Naive thymus-derived CD4-positive, alpha-beta T cell (primary cell): Measurements from ENCODE around the gene ALDH4A1. TPM values are rescaled to one million over a fixed set of nuclear protein-coding genes. Genes with fewer than 3 reads are reported as not detected.
A peak's percentile ranks its signal among the peaks of the same experiment; 100 is the strongest.

Experiments
- ATAC-seq: fragments of 150-1000 bp; cut with Tn5 transposase; 2 replicates; pipeline ENCODE4 v1.10.0; 2021; ENCODE audit warnings: mild to moderate bottlenecking, moderate library complexity
- CTCF ChIA-PET: fragments of 350-600 bp; sonication (Branson Sonifier 250); formaldehyde crosslinking; loops from one replicate; lab custom pipeline; 2021; ENCODE audit warnings: antibody characterized with exemption; lab: Charles Lee
- POLR2A ChIA-PET: fragments of 350-600 bp; sonication (Branson Sonifier 250); formaldehyde crosslinking; loops from one replicate; lab custom pipeline; 2021; ENCODE audit warnings: antibody characterized with exemption, inconsistent platforms; lab: Charles Lee
- DNase-seq, 9 donors: peaks; one replicate each; pipeline versions ENCODE4 v3.0.0 to v3.0.0-alpha.2; 2020 to 2022; ENCODE audit warnings: mixed read lengths in 1 of 9
- H3K27ac ChIP-seq: one replicate; pipeline ENCODE4 v1.7.0; 2013; ENCODE audit warnings: mild to moderate bottlenecking, low read depth, low read length, moderate library complexity
- H3K27me3 ChIP-seq, 2 donors: one replicate each; pipeline ENCODE4 v1.7.0; 2013; ENCODE audit warnings: low read length in 2 of 2, mild to moderate bottlenecking in 2 of 2, moderate library complexity in 2 of 2; ENCODE audit not compliant: control insufficient read depth in 2 of 2, insufficient read depth in 2 of 2
- H3K36me3 ChIP-seq, 3 experiments: 1 replicate in 2 of 3; 2 replicates in 1 of 3; pipeline ENCODE4 v1.7.0; 2013; ENCODE audit warnings: low read length in 3 of 3, mild to moderate bottlenecking in 3 of 3, moderate library complexity in 1 of 3; ENCODE audit not compliant: insufficient read depth in 3 of 3, control insufficient read depth in 2 of 3
- H3K4me1 ChIP-seq, 2 donors: one replicate each; pipeline ENCODE4 v1.7.0; 2013; ENCODE audit warnings: low read length in 2 of 2, mild to moderate bottlenecking in 2 of 2, moderate library complexity in 1 of 2; ENCODE audit not compliant: control insufficient read depth in 2 of 2, insufficient read depth in 2 of 2
- H3K4me3 ChIP-seq: 2 replicates; pipeline ENCODE4 v1.7.0; 2013; ENCODE audit warnings: mild to moderate bottlenecking, low read length
- H3K9me3 ChIP-seq, 3 experiments: 1 replicate in 2 of 3; 2 replicates in 1 of 3; pipeline ENCODE4 v1.7.0; 2013; ENCODE audit warnings: low read length in 3 of 3; ENCODE audit not compliant: control insufficient read depth in 2 of 3
- H3K27ac Mint-ChIP-seq, 9 donors: one replicate each; pipeline ENCODE4 v1.8.0; 2020 to 2022; ENCODE audit warnings: mixed read lengths in 9 of 9, mild to moderate bottlenecking in 8 of 9, moderate library complexity in 5 of 9, inconsistent platforms in 2 of 9
- H3K27me3 Mint-ChIP-seq, 5 donors: one replicate each; pipeline ENCODE4 v1.8.0; 2021 to 2022; ENCODE audit warnings: mixed read lengths in 5 of 5, mild to moderate bottlenecking in 1 of 5
- H3K36me3 Mint-ChIP-seq, 5 donors: one replicate each; pipeline ENCODE4 v1.8.0; 2020 to 2022; ENCODE audit warnings: mixed read lengths in 5 of 5, mild to moderate bottlenecking in 3 of 5, inconsistent platforms in 1 of 5
- H3K4me1 Mint-ChIP-seq, 7 donors: one replicate each; pipeline ENCODE4 v1.8.0; 2020 to 2022; ENCODE audit warnings: mixed read lengths in 7 of 7, mild to moderate bottlenecking in 3 of 7, inconsistent platforms in 1 of 7
- H3K4me3 Mint-ChIP-seq, 10 donors: one replicate each; pipeline ENCODE4 v1.8.0; 2020 to 2022; ENCODE audit warnings: mild to moderate bottlenecking in 10 of 10, mixed read lengths in 10 of 10, moderate library complexity in 6 of 10, inconsistent platforms in 2 of 10
- H3K9me3 Mint-ChIP-seq, 11 donors: one replicate each; pipeline ENCODE4 v1.8.0; 2020 to 2022; ENCODE audit warnings: mixed read lengths in 11 of 11, mild to moderate bottlenecking in 4 of 11, inconsistent platforms in 1 of 11, moderate library complexity in 1 of 11
- intact Hi-C, 2 donors: fragments of 100-400 bp; cut with micrococcal nuclease; formaldehyde crosslinking; loops; one replicate each; pipeline ENCODE4 v1.15.1; 2023
- polyA plus RNA-seq, 2 donors: library from polyadenylated mRNA; unstranded; fragments of 300-500 nt; fragmentation: Illumina TruSeq; gene quantifications; one replicate each; pipeline ENCODE4 v1.2.3, GENCODE V29; 2021
- total RNA-seq, 6 experiments: library from RNA in 5 of 6; stranded (reverse) in 5 of 6; gene quantifications; 1 replicate in 5 of 6; 2 replicates in 1 of 6; pipeline ENCODE4 v1.2.3 and lab custom pipeline; 2021 to 2026

The ALDH4A1 gene
- total and polyA plus RNA-seq, 7 experiments from 2014 or later, result 0.94 to 3.2 (median 1.4) TPM

DNA sequence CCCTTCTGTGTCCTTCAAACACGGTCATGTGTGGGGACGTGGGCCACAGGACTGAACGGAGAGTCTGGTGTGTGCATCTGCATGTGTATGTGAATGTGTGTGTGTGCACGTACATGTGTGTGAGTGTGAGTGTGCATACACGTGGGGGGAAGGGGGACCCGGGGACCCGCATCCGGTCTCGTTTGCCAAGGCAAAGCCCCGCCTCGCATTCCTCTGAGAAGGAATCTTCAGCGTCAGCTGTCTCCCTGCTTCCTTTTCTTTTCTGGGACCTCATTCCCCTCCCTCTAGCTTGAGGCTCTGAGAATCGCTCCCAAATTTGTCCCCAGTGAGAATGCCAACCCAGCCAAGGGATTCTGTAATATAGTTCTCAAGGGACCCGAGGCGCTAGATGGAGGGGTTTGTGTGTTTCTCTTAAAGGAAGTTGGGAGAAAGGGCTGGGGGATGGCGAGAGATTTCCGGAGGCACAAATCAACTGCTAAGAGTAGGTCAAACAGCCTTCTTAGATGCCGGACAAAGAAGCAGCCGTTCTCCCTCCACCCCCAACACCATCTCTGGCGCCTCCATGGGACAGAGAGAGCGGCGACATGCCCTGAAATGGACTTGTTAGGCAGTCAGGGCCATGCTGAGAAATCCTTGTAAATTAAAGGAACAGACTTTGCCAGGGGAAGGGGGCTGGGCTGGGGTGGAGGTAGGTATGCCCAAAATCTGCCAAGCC lies 47.5 kb upstream of the ALDH4A1 start:
- intact Hi-C loops, result loop anchor here in 1 of 2 donors (1.0 to 10.0 kb wide), 2 partner anchors 24 to 535 kb away; partner anchors contain the start of gene CAPZB
- peak overlapping the region; percentile 50 for H3K4me3 ChIP-seq
- CTCF ChIA-PET, result interaction anchor here (1.3 to 4.1 kb wide), 5 partner anchors 23 to 42 kb away, joined by 3 to 25 read pairs (median 6); no protein-coding TSS in a partner anchor
- peaks cover 0 to 2% (median 0%) of the 10 kb centered on the region in 5 donors for H3K27me3 Mint-ChIP-seq
- peaks cover 0 to 2% (median 0%) of the 10 kb centered on the region in 11 donors for H3K9me3 Mint-ChIP-seq
- POLR2A ChIA-PET, result interaction anchor here (0.8 to 12.2 kb wide), 5 partner anchors 23 to 147 kb away, joined by 3 to 181 read pairs (median 6); no protein-coding TSS in a partner anchor
- peak overlapping the region; percentile 98 for H3K27ac ChIP-seq
- H3K36me3 ChIP-seq, result no peaks in the 10 kb centered on the region
- peaks cover 0 to 11% (median 0%) of the 10 kb centered on the region in 5 donors for H3K36me3 Mint-ChIP-seq
- peak overlapping the region; percentile 91 to 99 (median 98) for H3K27ac Mint-ChIP-seq
- H3K27me3 ChIP-seq, result no peaks in the 10 kb centered on the region
- no peak for ATAC-seq
- H3K4me3 Mint-ChIP-seq, result peak overlapping the region; percentile 82 to 94 (median 90)
- no peaks in the 10 kb centered on the region for H3K9me3 ChIP-seq
- peaks cover 95 to 99% of the 10 kb centered on the region in 2 donors for H3K4me1 ChIP-seq
- H3K4me1 Mint-ChIP-seq, result peaks cover 83 to 98% (median 93%) of the 10 kb centered on the region in 7 donors
- DNase-seq, result peak in 3 of 9 donors; percentile 19 to 35 (median 32)

DNA sequence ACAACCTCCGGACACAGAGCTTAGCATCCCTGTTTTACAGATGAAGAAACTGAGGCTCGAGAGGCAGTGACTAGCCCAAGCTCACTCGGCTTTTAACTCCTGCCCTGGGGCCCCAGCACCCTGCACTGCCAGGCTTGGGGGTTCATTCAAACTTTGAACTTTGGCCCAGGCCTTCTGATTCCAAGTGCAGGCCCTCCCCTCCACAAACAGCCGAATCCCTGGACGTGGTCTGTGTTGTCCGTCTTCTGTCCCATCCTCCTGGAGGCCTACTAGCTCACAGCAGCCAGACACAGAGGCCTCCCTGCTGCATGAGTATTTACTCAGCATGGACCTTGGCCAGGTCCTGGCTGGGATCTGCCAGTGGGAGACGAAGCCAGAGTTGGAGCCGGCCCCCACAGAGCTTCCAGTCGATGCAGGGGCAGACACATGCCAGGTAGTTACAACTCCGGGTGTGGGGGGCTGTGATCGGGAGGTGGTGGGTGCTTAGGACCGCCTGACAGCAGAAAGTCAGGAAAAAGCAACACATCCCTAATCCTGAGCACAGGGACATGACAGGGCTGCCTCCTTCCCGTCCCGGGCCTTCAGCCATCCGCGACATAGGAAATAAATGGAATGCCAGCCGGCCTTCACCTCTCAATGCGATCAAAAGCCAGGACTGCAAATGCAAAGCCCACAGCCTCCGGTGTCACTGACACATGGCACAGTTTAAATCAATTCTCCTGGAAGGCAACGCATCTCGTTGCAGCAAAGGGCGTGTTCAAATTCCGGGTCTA lies 46.7 kb upstream of the ALDH4A1 start:
- H3K9me3 ChIP-seq, result no peaks in the 10 kb centered on the region
- H3K36me3 Mint-ChIP-seq, result peaks cover 0 to 10% (median 0%) of the 10 kb centered on the region in 5 donors

DNA sequence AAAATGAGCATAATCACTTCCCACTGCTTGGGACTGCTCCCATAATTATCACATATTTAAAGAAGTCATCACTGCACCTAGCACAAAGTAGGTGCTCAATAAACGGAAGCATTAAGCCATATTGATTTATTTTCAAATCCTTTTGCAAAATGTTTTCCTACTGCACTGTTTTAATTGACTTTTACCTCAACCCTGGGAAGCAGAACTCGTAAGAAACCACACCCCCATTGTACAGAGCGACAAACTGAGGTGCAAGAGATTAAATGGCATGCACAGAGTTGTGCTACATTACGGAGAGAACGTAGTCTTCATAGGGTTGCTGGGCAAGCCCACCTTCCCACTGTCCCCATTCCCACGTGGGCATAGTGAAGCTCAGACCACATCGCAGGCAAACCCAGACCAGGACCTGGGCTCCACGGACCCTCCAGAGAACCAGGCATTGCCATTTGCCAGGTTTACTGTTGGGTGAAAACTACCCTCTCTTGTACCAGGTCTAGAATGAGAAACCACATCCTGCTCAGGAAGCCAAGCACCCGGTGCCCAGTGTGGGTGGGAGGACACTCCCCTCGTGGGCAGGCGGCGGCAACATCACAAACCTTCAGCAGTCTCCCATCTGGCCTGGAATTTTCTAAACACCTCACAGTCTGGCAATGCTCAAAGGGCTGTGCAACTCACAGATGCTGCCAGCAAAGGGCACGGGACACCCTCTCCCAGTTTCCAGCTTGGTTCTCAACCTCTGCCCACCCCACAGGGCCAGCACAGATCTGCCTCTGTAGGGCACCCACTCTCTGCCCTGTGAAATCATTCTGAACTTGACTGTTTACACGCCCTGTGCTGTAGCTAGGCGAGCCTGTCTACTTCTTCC lies 45.9 kb upstream of the ALDH4A1 start:
- H3K27me3 ChIP-seq, result no peaks in the 10 kb centered on the region
- peak in 7 of 9 donors; percentile 39 to 79 (median 72) for DNase-seq
- intact Hi-C loops, result loop anchor here in 1 of 2 donors (1.0 kb wide), 1 partner anchor 8 kb away; the partner anchor contains the start of gene IFFO2
- H3K36me3 Mint-ChIP-seq, result peaks cover 0 to 4% (median 0%) of the 10 kb centered on the region in 5 donors
- ChIA-PET POLR2A (interaction anchor here (0.9 to 12.2 kb wide), 6 partner anchors 8 to 46 kb away, joined by 3 to 181 read pairs (median 3); partner anchors contain the start of gene ALDH4A1), CTCF (interaction anchor here (0.8 to 4.1 kb wide), 4 partner anchors 21 to 45 kb away, joined by 3 to 25 read pairs (median 6); no protein-coding TSS in a partner anchor)
- H3K36me3 ChIP-seq, result peaks cover 0 to 6% (median 0%) of the 10 kb centered on the region in 3 experiments
- H3K4me1 Mint-ChIP-seq, result peaks cover 82 to 98% (median 91%) of the 10 kb centered on the region in 7 donors
- peak overlapping the region; percentile 82 to 94 (median 90) for H3K4me3 Mint-ChIP-seq
- peak overlapping the region; percentile 50 for H3K4me3 ChIP-seq
- peaks cover 93 to 99% of the 10 kb centered on the region in 2 donors for H3K4me1 ChIP-seq
- peak overlapping the region; percentile 91 to 99 (median 98) for H3K27ac Mint-ChIP-seq
- peak overlapping the region; percentile 98 for H3K27ac ChIP-seq
- H3K9me3 Mint-ChIP-seq, result peaks cover 0 to 3% (median 0%) of the 10 kb centered on the region in 11 donors
- no peaks in the 10 kb centered on the region for H3K9me3 ChIP-seq
- H3K27me3 Mint-ChIP-seq, result no peaks in the 10 kb centered on the region
- ATAC-seq, result peak; percentile 63

More for the DNA sequence above, 46.7 kb upstream of the ALDH4A1 start:
- H3K4me3 Mint-ChIP-seq, result peak overlapping the region; percentile 82 to 94 (median 90)
- Histone ChIP-seq H3K27ac (peak overlapping the region; percentile 98), H3K36me3 (no peaks in the 10 kb centered on the region), H3K27me3 (no peaks in the 10 kb centered on the region), H3K4me3 (peak overlapping the region; percentile 50), H3K4me1 (peaks cover 95 to 99% of the 10 kb centered on the region in 2 donors)
- peak overlapping the region; percentile 91 to 99 (median 98) for H3K27ac Mint-ChIP-seq
- H3K4me1 Mint-ChIP-seq, result peaks cover 83 to 98% (median 91%) of the 10 kb centered on the region in 7 donors
- ATAC-seq, result no peak
- DNase-seq, result no peak
- no peaks in the 10 kb centered on the region for H3K27me3 Mint-ChIP-seq
- intact Hi-C loops, result loop anchor here in 1 of 2 donors (1.0 kb wide), 1 partner anchor 7 kb away; the partner anchor contains the start of gene IFFO2
- peaks cover 0 to 3% (median 0%) of the 10 kb centered on the region in 11 donors for H3K9me3 Mint-ChIP-seq
- ChIA-PET CTCF (interaction anchor here (0.8 to 4.1 kb wide), 4 partner anchors 22 to 46 kb away, joined by 3 to 25 read pairs (median 6); no protein-coding TSS in a partner anchor), POLR2A (interaction anchor here (0.9 to 12.2 kb wide), 6 partner anchors 9 to 46 kb away, joined by 3 to 181 read pairs (median 3); partner anchors contain the start of gene ALDH4A1)

DNA sequence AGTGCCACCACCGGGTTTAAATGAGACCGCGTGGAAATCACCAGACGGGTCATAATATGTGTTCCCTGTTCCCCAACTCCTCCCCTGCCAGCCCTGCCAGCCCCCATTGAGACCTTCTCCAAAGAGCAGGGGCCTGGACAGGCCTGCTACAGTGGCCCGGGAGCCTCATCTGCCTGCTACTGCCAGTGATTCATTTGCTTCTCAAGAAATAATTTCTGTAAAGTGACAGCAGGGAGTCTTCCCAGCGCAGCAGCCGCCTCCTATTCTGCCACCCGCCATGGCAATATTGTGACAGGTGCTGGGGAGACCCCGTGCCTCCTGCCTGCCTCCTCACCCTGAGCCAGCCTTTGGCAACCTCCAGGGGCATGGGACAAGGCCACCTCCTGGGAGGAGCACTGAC lies 45.2 kb upstream of the ALDH4A1 start:
- peaks cover 0 to 7% (median 0%) of the 10 kb centered on the region in 3 experiments for H3K36me3 ChIP-seq
- H3K4me1 ChIP-seq, result peaks cover 86 to 94% of the 10 kb centered on the region in 2 donors
- Mint-ChIP-seq H3K9me3 (peaks cover 0 to 3% (median 0%) of the 10 kb centered on the region in 11 donors), H3K27ac (peak overlapping the region in 8 of 9 donors; percentile 91 to 99 (median 98)), H3K4me3 (peak overlapping the region; percentile 82 to 94 (median 90)), H3K36me3 (peaks cover 0 to 4% (median 0%) of the 10 kb centered on the region in 5 donors), H3K27me3 (no peaks in the 10 kb centered on the region), H3K4me1 (peaks cover 76 to 94% (median 86%) of the 10 kb centered on the region in 7 donors)
- DNase-seq, result no peak
- H3K27ac ChIP-seq, result peak overlapping the region; percentile 98
- no peaks in the 10 kb centered on the region for H3K27me3 ChIP-seq
- intact Hi-C loops, result no loop called here
- POLR2A ChIA-PET, result interaction anchor here (2.1 to 12.2 kb wide), 2 partner anchors 8 to 21 kb away, joined by 8 to 181 read pairs; no protein-coding TSS in a partner anchor
- H3K9me3 ChIP-seq, result no peaks in the 10 kb centered on the region
- ATAC-seq, result no peak
- H3K4me3 ChIP-seq, result peak overlapping the region; percentile 50
- CTCF ChIA-PET, result no interaction called here

DNA sequence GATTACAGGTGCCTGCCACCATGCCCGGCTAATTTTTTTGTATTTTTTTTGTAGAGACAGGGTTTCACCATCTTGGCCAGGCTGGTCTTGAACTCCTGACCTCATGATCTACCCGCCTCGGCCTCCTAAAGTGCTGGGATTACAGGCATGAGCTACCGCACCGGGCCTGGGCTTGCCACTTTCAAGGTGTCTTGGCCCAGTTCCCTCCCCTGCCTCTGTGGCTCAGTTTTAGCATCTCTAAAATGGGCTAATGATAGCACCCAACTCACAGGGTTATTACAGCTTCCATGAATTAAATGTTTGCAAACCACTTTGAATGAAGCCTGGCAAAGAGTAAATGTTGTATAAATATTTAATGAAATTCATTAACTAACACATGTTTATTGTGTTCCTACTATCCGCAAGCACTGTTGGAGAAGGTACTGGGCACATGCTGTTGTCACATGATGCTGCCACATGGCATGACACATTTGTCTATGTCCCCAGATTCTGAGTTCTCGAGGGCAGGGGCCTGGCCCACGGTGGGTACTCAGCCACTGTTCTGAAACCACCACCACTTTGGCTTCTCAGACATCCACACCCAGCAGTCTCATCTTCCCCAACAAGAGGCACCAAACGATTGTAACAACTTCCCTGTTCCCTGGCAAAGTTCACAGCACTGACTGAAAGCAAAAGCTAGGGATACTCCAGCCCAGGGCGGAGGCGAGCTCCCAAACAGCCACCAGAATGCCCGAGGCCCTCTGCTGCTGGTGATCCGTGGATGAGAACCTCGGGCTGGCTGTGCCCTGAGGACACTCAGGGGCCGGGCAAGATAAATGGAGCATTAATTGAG lies 44.4 kb upstream of the ALDH4A1 start:
- no peaks in the 10 kb centered on the region for H3K9me3 ChIP-seq
- peaks cover 83 to 88% of the 10 kb centered on the region in 2 donors for H3K4me1 ChIP-seq

More for the DNA sequence above, 44.4 kb upstream of the ALDH4A1 start:
- Mint-ChIP-seq H3K4me1 (peaks cover 70 to 93% (median 86%) of the 10 kb centered on the region in 7 donors), H3K36me3 (peaks cover 0 to 4% (median 0%) of the 10 kb centered on the region in 5 donors), H3K9me3 (peaks cover 0 to 2% (median 0%) of the 10 kb centered on the region in 11 donors), H3K27me3 (no peaks in the 10 kb centered on the region), H3K4me3 (peak overlapping the region in 9 of 10 donors; percentile 19 to 94 (median 89)), H3K27ac (peak overlapping the region in 8 of 9 donors; percentile 4 to 99 (median 84))
- POLR2A ChIA-PET, result interaction anchor here (0.8 to 2.1 kb wide), 3 partner anchors 9 to 19 kb away, joined by 3 to 8 read pairs (median 5); no protein-coding TSS in a partner anchor
- intact Hi-C loops, result no loop called here
- H3K36me3 ChIP-seq, result peaks cover 0 to 7% (median 0%) of the 10 kb centered on the region in 3 experiments
- ATAC-seq (no peak), DNase-seq (no peak)
- H3K4me3 ChIP-seq, result no peak overlapping the region
- no peaks in the 10 kb centered on the region for H3K27me3 ChIP-seq
- no peak overlapping the region for H3K27ac ChIP-seq
- CTCF ChIA-PET, result interaction anchor here (0.7 to 1.5 kb wide), 4 partner anchors 33 to 49 kb away, joined by 3 to 4 read pairs (median 4); no protein-coding TSS in a partner anchor
